ENCODE measurements around the gene STRADA. TPM values are rescaled to one million over a fixed set of nuclear protein-coding genes. Genes with fewer than 3 reads are reported as not detected.

STRADA gene
- total and polyA plus RNA-seq, 10 of the 15 experiments (the other 5 are each of a cell fraction or from before 2014, with no cell fraction given) = 13.3 to 54.1 (median 44.0) TPM

DNA sequence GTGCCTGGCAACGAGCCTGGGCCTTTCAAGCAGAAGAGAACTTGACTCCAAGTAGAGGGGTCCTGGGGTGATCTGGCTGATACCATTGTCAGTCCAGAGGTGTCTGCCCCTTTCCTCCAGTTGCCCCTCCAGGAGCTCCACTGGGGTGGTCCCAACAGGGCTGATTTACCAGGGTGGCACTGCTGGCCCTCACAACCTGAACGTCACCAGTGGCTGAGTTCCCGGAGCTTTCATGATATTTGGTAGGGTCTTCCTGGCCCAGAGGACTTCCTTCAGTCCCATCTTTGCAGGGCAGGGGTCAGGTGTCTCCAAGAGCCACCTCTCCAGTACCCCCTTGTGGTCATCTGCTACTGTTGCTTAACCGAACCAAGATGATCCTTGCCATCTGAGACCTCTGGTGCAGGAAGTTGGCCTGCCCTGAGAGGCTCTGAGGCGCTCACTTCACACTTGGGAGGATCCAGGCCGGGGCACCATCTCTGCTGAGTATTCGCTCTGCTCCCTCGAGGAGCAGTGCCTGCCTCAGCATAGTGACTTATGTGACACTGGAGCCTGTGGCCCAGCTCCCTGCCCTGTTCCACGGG, 45.1 kb downstream of the STRADA start (continued):
- TF ChIP-seq, protein P1, sequence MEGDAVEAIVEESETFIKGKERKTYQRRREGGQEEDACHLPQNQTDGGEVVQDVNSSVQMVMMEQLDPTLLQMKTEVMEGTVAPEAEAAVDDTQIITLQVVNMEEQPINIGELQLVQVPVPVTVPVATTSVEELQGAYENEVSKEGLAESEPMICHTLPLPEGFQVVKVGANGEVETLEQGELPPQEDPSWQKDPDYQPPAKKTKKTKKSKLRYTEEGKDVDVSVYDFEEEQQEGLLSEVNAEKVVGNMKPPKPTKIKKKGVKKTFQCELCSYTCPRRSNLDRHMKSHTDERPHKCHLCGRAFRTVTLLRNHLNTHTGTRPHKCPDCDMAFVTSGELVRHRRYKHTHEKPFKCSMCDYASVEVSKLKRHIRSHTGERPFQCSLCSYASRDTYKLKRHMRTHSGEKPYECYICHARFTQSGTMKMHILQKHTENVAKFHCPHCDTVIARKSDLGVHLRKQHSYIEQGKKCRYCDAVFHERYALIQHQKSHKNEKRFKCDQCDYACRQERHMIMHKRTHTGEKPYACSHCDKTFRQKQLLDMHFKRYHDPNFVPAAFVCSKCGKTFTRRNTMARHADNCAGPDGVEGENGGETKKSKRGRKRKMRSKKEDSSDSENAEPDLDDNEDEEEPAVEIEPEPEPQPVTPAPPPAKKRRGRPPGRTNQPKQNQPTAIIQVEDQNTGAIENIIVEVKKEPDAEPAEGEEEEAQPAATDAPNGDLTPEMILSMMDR (IDR thresholded peaks at IDR 0.05 in 2 of 3, conservative IDR thresholded peaks at IDR 0.05 in 1 of 3; ENCODE audit: control insufficient read depth in 2 of 3, extremely low read depth in 1 of 3, insufficient read depth in 1 of 3, low read depth in 3 of 3, low read length in 3 of 3) = peak; percentile 48 to 59 (median 50)
- TF ChIP-seq POLR2AphosphoS5 (IDR thresholded peaks at IDR 0.05; ENCODE audit: low read length) = peak; percentile 11; the same call in 1 of the 2 replicates
- TF ChIP-seq JUNB (IDR thresholded peaks at IDR 0.05) = no peak
- TF ChIP-seq, protein P2, sequence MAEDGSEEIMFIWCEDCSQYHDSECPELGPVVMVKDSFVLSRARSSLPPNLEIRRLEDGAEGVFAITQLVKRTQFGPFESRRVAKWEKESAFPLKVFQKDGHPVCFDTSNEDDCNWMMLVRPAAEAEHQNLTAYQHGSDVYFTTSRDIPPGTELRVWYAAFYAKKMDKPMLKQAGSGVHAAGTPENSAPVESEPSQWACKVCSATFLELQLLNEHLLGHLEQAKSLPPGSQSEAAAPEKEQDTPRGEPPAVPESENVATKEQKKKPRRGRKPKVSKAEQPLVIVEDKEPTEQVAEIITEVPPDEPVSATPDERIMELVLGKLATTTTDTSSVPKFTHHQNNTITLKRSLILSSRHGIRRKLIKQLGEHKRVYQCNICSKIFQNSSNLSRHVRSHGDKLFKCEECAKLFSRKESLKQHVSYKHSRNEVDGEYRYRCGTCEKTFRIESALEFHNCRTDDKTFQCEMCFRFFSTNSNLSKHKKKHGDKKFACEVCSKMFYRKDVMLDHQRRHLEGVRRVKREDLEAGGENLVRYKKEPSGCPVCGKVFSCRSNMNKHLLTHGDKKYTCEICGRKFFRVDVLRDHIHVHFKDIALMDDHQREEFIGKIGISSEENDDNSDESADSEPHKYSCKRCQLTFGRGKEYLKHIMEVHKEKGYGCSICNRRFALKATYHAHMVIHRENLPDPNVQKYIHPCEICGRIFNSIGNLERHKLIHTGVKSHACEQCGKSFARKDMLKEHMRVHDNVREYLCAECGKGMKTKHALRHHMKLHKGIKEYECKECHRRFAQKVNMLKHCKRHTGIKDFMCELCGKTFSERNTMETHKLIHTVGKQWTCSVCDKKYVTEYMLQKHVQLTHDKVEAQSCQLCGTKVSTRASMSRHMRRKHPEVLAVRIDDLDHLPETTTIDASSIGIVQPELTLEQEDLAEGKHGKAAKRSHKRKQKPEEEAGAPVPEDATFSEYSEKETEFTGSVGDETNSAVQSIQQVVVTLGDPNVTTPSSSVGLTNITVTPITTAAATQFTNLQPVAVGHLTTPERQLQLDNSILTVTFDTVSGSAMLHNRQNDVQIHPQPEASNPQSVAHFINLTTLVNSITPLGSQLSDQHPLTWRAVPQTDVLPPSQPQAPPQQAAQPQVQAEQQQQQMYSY (CRISPR knock-in tag; IDR thresholded peaks at IDR 0.05) = no peak
- TF ChIP-seq NFYB (IDR thresholded peaks at IDR 0.05; ENCODE audit: insufficient read depth, low read depth, low read length) = no peak
- TF ChIP-seq STAT1 (conservative IDR thresholded peaks at IDR 0.05) = no peak
- TF ChIP-seq ZBED1 (IDR thresholded peaks at IDR 0.05; ENCODE audit: borderline replicate concordance) = no peak
- no peak for TF ChIP-seq CHD2 (IDR thresholded peaks at IDR 0.05; ENCODE audit: borderline replicate concordance, low read depth, low read length)
- no peak for TF ChIP-seq CREM (IDR thresholded peaks at IDR 0.05; ENCODE audit: low read depth)
- TF ChIP-seq SMC3 (IDR thresholded peaks at IDR 0.05; ENCODE audit: borderline replicate concordance, low read length) = no peak
- no peak for TF ChIP-seq RELA (IDR thresholded peaks at IDR 0.05; ENCODE audit: borderline replicate concordance, partially characterized antibody)
- TF ChIP-seq NBN (IDR thresholded peaks at IDR 0.05) = no peak
- no peak for TF ChIP-seq EED (IDR thresholded peaks at IDR 0.05; ENCODE audit: low read depth)
- TF ChIP-seq, protein P3, sequence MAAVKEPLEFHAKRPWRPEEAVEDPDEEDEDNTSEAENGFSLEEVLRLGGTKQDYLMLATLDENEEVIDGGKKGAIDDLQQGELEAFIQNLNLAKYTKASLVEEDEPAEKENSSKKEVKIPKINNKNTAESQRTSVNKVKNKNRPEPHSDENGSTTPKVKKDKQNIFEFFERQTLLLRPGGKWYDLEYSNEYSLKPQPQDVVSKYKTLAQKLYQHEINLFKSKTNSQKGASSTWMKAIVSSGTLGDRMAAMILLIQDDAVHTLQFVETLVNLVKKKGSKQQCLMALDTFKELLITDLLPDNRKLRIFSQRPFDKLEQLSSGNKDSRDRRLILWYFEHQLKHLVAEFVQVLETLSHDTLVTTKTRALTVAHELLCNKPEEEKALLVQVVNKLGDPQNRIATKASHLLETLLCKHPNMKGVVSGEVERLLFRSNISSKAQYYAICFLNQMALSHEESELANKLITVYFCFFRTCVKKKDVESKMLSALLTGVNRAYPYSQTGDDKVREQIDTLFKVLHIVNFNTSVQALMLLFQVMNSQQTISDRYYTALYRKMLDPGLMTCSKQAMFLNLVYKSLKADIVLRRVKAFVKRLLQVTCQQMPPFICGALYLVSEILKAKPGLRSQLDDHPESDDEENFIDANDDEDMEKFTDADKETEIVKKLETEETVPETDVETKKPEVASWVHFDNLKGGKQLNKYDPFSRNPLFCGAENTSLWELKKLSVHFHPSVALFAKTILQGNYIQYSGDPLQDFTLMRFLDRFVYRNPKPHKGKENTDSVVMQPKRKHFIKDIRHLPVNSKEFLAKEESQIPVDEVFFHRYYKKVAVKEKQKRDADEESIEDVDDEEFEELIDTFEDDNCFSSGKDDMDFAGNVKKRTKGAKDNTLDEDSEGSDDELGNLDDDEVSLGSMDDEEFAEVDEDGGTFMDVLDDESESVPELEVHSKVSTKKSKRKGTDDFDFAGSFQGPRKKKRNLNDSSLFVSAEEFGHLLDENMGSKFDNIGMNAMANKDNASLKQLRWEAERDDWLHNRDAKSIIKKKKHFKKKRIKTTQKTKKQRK (IDR thresholded peaks at IDR 0.05; ENCODE audit: low read depth, low read length) = no peak
- TF ChIP-seq SRF (IDR thresholded peaks at IDR 0.05; ENCODE audit: low read depth in 2 of 2, low read length in 2 of 2) = no peak
- TF ChIP-seq, protein P4, sequence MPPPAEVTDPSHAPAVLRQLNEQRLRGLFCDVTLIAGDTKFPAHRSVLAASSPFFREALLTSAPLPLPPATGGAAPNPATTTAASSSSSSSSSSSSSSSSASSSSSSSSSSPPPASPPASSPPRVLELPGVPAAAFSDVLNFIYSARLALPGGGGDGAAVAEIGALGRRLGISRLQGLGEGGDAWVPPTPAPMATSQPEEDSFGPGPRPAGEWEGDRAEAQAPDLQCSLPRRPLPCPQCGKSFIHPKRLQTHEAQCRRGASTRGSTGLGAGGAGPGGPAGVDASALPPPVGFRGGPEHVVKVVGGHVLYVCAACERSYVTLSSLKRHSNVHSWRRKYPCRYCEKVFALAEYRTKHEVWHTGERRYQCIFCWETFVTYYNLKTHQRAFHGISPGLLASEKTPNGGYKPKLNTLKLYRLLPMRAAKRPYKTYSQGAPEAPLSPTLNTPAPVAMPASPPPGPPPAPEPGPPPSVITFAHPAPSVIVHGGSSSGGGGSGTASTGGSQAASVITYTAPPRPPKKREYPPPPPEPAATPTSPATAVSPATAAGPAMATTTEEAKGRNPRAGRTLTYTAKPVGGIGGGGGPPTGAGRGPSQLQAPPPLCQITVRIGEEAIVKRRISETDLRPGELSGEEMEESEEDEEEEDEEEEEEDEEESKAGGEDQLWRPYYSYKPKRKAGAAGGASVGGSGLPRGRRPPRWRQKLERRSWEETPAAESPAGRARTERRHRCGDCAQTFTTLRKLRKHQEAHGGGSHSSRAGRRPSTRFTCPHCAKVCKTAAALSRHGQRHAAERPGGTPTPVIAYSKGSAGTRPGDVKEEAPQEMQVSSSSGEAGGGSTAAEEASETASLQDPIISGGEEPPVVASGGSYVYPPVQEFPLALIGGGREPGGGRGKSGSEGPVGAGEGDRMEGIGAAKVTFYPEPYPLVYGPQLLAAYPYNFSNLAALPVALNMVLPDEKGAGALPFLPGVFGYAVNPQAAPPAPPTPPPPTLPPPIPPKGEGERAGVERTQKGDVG (CRISPR knock-in tag; IDR thresholded peaks at IDR 0.05) = no peak
- TF ChIP-seq RAD21 (IDR thresholded peaks at IDR 0.05; ENCODE audit: insufficient read depth, low read depth, low read length) = peak; percentile 48
